ENCODE data around the gene SEC14L6. TPM values are rescaled to one million over a fixed set of nuclear protein-coding genes. Genes with fewer than 3 reads are reported as not detected.

SEC14L6 gene
- total RNA-seq, 2 donors from 2014 or later, result 1.6 to 2.1 TPM

- Histone ChIP-seq H3K9ac (ENCODE audit: extremely low read depth, low read length, poor library complexity, severe bottlenecking) (no peak overlapping the region), H3K36me3 (ENCODE audit: control insufficient read depth, insufficient read depth, low read length) (no peaks in the 10 kb centered on the region), H3K4me3 (ENCODE audit: low read length) (no peak overlapping the region), H3K4me1 (ENCODE audit: control insufficient read depth, insufficient read depth, low read length) (no peaks in the 10 kb centered on the region), H3K27me3 (ENCODE audit: control insufficient read depth, insufficient read depth, low read length, poor library complexity, severe bottlenecking) (no peaks in the 10 kb centered on the region), H3K27ac (ENCODE audit: low read depth, low read length) (no peak overlapping the region), H3K9me3 (ENCODE audit: control insufficient read depth, low read length) (no peaks in the 10 kb centered on the region)
- no peaks in the 10 kb centered on the region for H3K36me3 Mint-ChIP-seq (ENCODE audit: low read depth)
- H3K4me1 Mint-ChIP-seq, result no peaks in the 10 kb centered on the region
- TF ChIP-seq, protein P1, sequence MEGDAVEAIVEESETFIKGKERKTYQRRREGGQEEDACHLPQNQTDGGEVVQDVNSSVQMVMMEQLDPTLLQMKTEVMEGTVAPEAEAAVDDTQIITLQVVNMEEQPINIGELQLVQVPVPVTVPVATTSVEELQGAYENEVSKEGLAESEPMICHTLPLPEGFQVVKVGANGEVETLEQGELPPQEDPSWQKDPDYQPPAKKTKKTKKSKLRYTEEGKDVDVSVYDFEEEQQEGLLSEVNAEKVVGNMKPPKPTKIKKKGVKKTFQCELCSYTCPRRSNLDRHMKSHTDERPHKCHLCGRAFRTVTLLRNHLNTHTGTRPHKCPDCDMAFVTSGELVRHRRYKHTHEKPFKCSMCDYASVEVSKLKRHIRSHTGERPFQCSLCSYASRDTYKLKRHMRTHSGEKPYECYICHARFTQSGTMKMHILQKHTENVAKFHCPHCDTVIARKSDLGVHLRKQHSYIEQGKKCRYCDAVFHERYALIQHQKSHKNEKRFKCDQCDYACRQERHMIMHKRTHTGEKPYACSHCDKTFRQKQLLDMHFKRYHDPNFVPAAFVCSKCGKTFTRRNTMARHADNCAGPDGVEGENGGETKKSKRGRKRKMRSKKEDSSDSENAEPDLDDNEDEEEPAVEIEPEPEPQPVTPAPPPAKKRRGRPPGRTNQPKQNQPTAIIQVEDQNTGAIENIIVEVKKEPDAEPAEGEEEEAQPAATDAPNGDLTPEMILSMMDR (conservative IDR thresholded peaks at IDR 0.05), result no peak
- no peak overlapping the region for H3K27ac Mint-ChIP-seq
- H3K9me3 Mint-ChIP-seq, result peaks cover 11% of the 10 kb centered on the region
- no peak for DNase-seq
- 49 to 78% methylated on average over 3 to 5 of the region's 5 CpGs for WGBS, 2 experiments (ENCODE audit: insufficient coverage in 1 of 2, insufficient read length in 1 of 2)
- no peak overlapping the region for H3K4me3 Mint-ChIP-seq
- H3K27me3 Mint-ChIP-seq (ENCODE audit: insufficient read depth), result peaks cover 22% of the 10 kb centered on the region
Measured at GRCh38 chr22:30508216-30508615, 38.3 kb downstream of the SEC14L6 start.

DNA sequence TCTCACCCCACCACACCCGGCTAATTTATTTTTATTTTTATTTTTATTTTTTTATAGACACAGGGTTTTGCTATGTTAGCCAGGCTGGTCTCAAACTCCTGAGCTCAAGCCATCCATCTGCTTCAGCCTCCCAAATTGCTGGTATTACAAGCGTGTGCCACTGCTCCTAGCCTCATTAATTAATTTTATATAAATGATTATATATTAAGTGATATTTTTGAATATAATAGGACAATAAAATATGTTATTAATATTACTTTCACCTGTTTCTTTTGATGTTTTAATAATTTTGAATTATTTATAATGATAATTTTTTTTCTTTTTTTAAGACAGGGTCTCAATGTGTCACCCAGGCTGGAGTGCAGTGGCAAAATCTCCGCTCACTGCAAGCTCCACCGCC, 38.9 kb downstream of the SEC14L6 start:
- Mint-ChIP-seq H3K4me3 (no peak overlapping the region), H3K4me1 (no peaks in the 10 kb centered on the region), H3K9me3 (peaks cover 11% of the 10 kb centered on the region), H3K36me3 (ENCODE audit: low read depth) (no peaks in the 10 kb centered on the region), H3K27ac (no peak overlapping the region), H3K27me3 (ENCODE audit: insufficient read depth) (peaks cover 22% of the 10 kb centered on the region)
- TF ChIP-seq, protein P1 (conservative IDR thresholded peaks at IDR 0.05), result no peak
- 96% methylated on average over 3 of the region's 4 CpGs; no CpG with 5 or more reads in 1 of the 2 experiments for WGBS, 2 experiments (ENCODE audit: insufficient coverage in 1 of 2, insufficient read length in 1 of 2)
- no peak overlapping the region for H3K9ac ChIP-seq (ENCODE audit: extremely low read depth, low read length, poor library complexity, severe bottlenecking)
- no peak overlapping the region for H3K4me3 ChIP-seq (ENCODE audit: low read length)
- no peak overlapping the region for H3K27ac ChIP-seq (ENCODE audit: low read depth, low read length)
- H3K9me3 ChIP-seq (ENCODE audit: control insufficient read depth, low read length), result no peaks in the 10 kb centered on the region
- no peak for DNase-seq
- H3K27me3 ChIP-seq (ENCODE audit: control insufficient read depth, insufficient read depth, low read length, poor library complexity, severe bottlenecking), result no peaks in the 10 kb centered on the region
- no peaks in the 10 kb centered on the region for H3K4me1 ChIP-seq (ENCODE audit: control insufficient read depth, insufficient read depth, low read length)
- H3K36me3 ChIP-seq (ENCODE audit: control insufficient read depth, insufficient read depth, low read length), result no peaks in the 10 kb centered on the region

DNA sequence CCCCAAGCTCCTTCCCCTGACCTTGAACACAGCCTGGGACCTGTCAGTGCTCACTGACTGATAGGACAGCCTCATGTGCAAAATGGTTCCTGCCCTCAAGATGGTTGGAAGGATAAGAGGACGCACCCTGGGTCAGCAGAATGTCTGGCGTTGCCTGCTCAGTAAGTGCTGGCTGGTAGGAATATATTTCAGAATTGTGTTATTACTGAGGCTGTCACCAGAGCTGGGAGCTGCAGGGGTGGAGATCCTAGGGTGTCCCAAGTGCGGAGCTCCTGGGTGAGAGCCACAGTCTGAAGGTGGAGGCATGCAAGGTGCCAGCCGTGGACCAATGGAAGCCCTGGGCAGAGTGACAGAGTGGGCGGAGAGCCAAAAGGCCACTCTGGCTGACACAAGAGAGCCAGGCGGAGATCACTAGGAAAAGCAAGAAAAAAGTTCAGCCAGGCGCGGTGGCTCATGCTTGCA, 40.0 kb downstream of the SEC14L6 start:
- TF ChIP-seq, protein P1 (conservative IDR thresholded peaks at IDR 0.05), result no peak
- WGBS, 2 experiments (ENCODE audit: insufficient coverage in 1 of 2, insufficient read length in 1 of 2), result 92 to 96% methylated on average over 8 of the region's 8 CpGs
- Histone ChIP-seq H3K4me3 (ENCODE audit: low read length) (no peak overlapping the region), H3K27ac (ENCODE audit: low read depth, low read length) (no peak overlapping the region), H3K9me3 (ENCODE audit: control insufficient read depth, low read length) (no peaks in the 10 kb centered on the region), H3K9ac (ENCODE audit: extremely low read depth, low read length, poor library complexity, severe bottlenecking) (no peak overlapping the region), H3K4me1 (ENCODE audit: control insufficient read depth, insufficient read depth, low read length) (no peaks in the 10 kb centered on the region), H3K36me3 (ENCODE audit: control insufficient read depth, insufficient read depth, low read length) (no peaks in the 10 kb centered on the region), H3K27me3 (ENCODE audit: control insufficient read depth, insufficient read depth, low read length, poor library complexity, severe bottlenecking) (no peaks in the 10 kb centered on the region)
- Mint-ChIP-seq H3K27me3 (ENCODE audit: insufficient read depth) (peaks cover 22% of the 10 kb centered on the region), H3K4me1 (no peaks in the 10 kb centered on the region), H3K4me3 (no peak overlapping the region), H3K27ac (no peak overlapping the region), H3K9me3 (no peaks in the 10 kb centered on the region), H3K36me3 (ENCODE audit: low read depth) (no peaks in the 10 kb centered on the region)
- DNase-seq, result no peak
